HepG2 (cell line): ENCODE results near the gene XXYLT1. TPM values are rescaled to one million over a fixed set of nuclear protein-coding genes. Genes with fewer than 3 reads are reported as not detected.

Experiments
- ATAC-seq: fragments of 200-7000 bp; cut with Tn5 transposase; 3 replicates; pipeline ENCODE4 v1.9.1; 2020; ENCODE audit warnings: mild to moderate bottlenecking, moderate library complexity
- BruUV-seq: library from RNA; stranded (reverse); fragments of 400-500 nt; replicated peaks from 2 replicates; lab custom pipeline; 2021; lab: Mats Ljungman, UMichigan
- CTCF ChIA-PET: fragments of 300-600 bp; formaldehyde crosslinking; extraction: SDS; loops from one replicate; lab custom pipeline; 2021; ENCODE audit warnings: low total read pairs, inconsistent platforms, low intra/inter-chr PET ratio; lab: Yijun Ruan, JAX
- POLR2A ChIA-PET: fragments of 350-600 bp; sonication (Branson Sonifier 250); formaldehyde crosslinking; loops from one replicate; lab custom pipeline; 2020; ENCODE audit warnings: antibody characterized with exemption, inconsistent platforms; lab: Yijun Ruan, JAX
- DNase-seq: peaks from one replicate; pipeline ENCODE4 v3.0.0-alpha.2; 2015; ENCODE audit warnings: low spot score
- FAIRE-seq: peaks from 3 replicates; lab custom pipeline; 2011; peaks lifted over from hg19 to GRCh38; lab: Jason Lieb, UNC
- H2AFZ ChIP-seq: one replicate; pipeline ENCODE4 v1.6.1; 2011; ENCODE audit warnings: low read length, inconsistent platforms
- H3K27ac ChIP-seq: fragments of 300-600 bp; 3 replicates; pipeline ENCODE4 v1.8.0; 2011; ENCODE audit warnings: mixed run types, mild to moderate bottlenecking, mixed read lengths, low read length, inconsistent platforms; ENCODE audit not compliant: insufficient read depth; ENCODE audit errors: extremely low read length
- H3K27me3 ChIP-seq, 2 experiments: fragments of 200-600 bp in 1 of 2; 2 replicates in 1 of 2; 3 replicates in 1 of 2; pipeline versions ENCODE4 v1.6.0 to v1.8.0; 2011; ENCODE audit warnings: low read length in 2 of 2, mild to moderate bottlenecking in 2 of 2, moderate library complexity in 2 of 2, inconsistent platforms in 1 of 2; ENCODE audit not compliant: insufficient read depth in 2 of 2, control insufficient read depth in 1 of 2
- H3K36me3 ChIP-seq, 2 experiments: fragments of 200-600 bp in 1 of 2; replicated peaks in 1 of 2; 2 replicates in 1 of 2; 3 replicates in 1 of 2; pipeline versions ENCODE4 v1.5.1 to v1.8.0; 2011; ENCODE audit warnings: low read length in 2 of 2, inconsistent platforms in 1 of 2; ENCODE audit not compliant: insufficient read depth in 2 of 2, control insufficient read depth in 1 of 2
- H3K4me1 ChIP-seq: 2 replicates; pipeline ENCODE4 v1.5.1; 2012; ENCODE audit warnings: low read length, inconsistent platforms; ENCODE audit not compliant: insufficient read depth
- H3K4me2 ChIP-seq: 2 replicates; pipeline ENCODE4 v1.6.0; 2011; ENCODE audit warnings: low read depth, low read length, inconsistent platforms
- H3K4me3 ChIP-seq, 3 experiments: fragments of 200-600 bp in 1 of 3; sonication (generic), shearing (Covaris generic) in 1 of 3; replicated peaks in 1 of 3; 2 replicates each; pipeline ENCODE4 v1.5.1; 2011 to 2016; ENCODE audit warnings: low read length in 3 of 3, inconsistent platforms in 2 of 3, low read depth in 2 of 3, mild to moderate bottlenecking in 2 of 3, control low read depth in 1 of 3, mixed read lengths in 1 of 3; ENCODE audit not compliant: insufficient read depth in 1 of 3
- H3K79me2 ChIP-seq: one replicate; pipeline ENCODE4 v1.6.1; 2011; ENCODE audit warnings: low read length, inconsistent platforms; ENCODE audit not compliant: insufficient read depth
- H3K9ac ChIP-seq: 2 replicates; pipeline ENCODE4 v1.6.0; 2011; ENCODE audit warnings: mild to moderate bottlenecking, low read depth, low read length, inconsistent platforms; ENCODE audit not compliant: insufficient read depth
- H3K9me3 ChIP-seq: 2 replicates; pipeline ENCODE4 v1.5.1; 2012; ENCODE audit warnings: mild to moderate bottlenecking, low read length
- H4K20me1 ChIP-seq: 2 replicates; pipeline ENCODE4 v1.6.0; 2011; ENCODE audit warnings: inconsistent platforms, mild to moderate bottlenecking, low read length, moderate library complexity; ENCODE audit not compliant: insufficient read depth
- ARID5B ChIP-seq: IDR thresholded peaks from 2 replicates; pipeline ENCODE4 v1.4.0; 2020; ENCODE audit warnings: mild to moderate bottlenecking, missing genetic modification reagents
- E2F2 ChIP-seq: sonication (generic); formaldehyde crosslinking; IDR thresholded peaks from 2 replicates; pipeline ENCODE4 v1.4.0; 2020; ENCODE audit warnings: missing genetic modification reagents, borderline replicate concordance
- SP1 ChIP-seq, 2 experiments: fragments of 450-650 bp in 1 of 2; sonication (generic) in 1 of 2; formaldehyde crosslinking in 1 of 2; IDR thresholded peaks; 2 replicates each; pipeline versions ENCODE4 v1.4.0 to v1.6.1; 2016 to 2020; ENCODE audit warnings: missing genetic modification reagents in 1 of 2
- TEAD3 ChIP-seq: optimal IDR thresholded peaks from 2 replicates; pipeline ENCODE3; 2016; ENCODE audit warnings: borderline replicate concordance
- YEATS2 ChIP-seq: sonication (generic); formaldehyde crosslinking; IDR thresholded peaks from 2 replicates; pipeline ENCODE4 v1.4.0; 2020; ENCODE audit warnings: missing genetic modification reagents, borderline replicate concordance
- ZNF788 ChIP-seq: sonication (generic); formaldehyde crosslinking; IDR thresholded peaks from 2 replicates; pipeline ENCODE4 v1.5.0; 2020; ENCODE audit warnings: mild to moderate bottlenecking, missing genetic modification reagents, borderline replicate concordance
- WGBS: methylation state at CpG from one replicate; pipeline ENCODE4 v1.1.6; 2017; ENCODE audit warnings: low lambda C conversion rate; 5-methylcytosine and 5-hydroxymethylcytosine counted together
- in situ Hi-C: cut with HindIII; loops from 2 replicates; pipeline ENCODE4 v1.10.0; 2017; ENCODE audit warnings: low pct_unique_long_range_greater_than_20kb; ENCODE audit not compliant: extremely low pct_ligation_motif_present
- intact Hi-C: fragments of 100-400 bp; cut with micrococcal nuclease; formaldehyde crosslinking; loops from one replicate; pipeline ENCODE4 v1.10.0; 2022; ENCODE audit not compliant: unreplicated experiment
- polyA plus RNA-seq, 8 experiments: library from polyadenylated mRNA; depleted of rRNA in 3 of 8; stranded (reverse) in 7 of 8; unstranded in 1 of 8; fragments of >200 nt; fragmentation: Illumina TruSeq in 4 of 8; extraction: Trizol in 4 of 8; gene quantifications; 2 replicates each; pipeline versions ENCODE4 v1.2.1 to v1.2.3, GENCODE V29; 2011 to 2016; ENCODE audit warnings: low read depth in 4 of 8, missing spikeins in 1 of 8, mixed read lengths in 1 of 8; ENCODE audit not compliant: insufficient read depth in 1 of 8
- total RNA-seq, 5 experiments: library from RNA; depleted of rRNA; stranded (reverse); fragments of >200 nt; fragmentation: Illumina TruSeq; extraction: Trizol; gene quantifications; 2 replicates each; pipeline ENCODE4 v1.2.3, GENCODE V29; 2016; ENCODE audit warnings: low read depth in 1 of 5

XXYLT1 gene
- total and polyA plus RNA-seq, 2 of the 13 experiments (the other 11 are each of a cell fraction or from before 2014, with no cell fraction given) = 17.7 to 19.0 TPM

GRCh38 chr3:195096053-195096452 is 174.9 kb downstream of the XXYLT1 start:
- no peaks in the 10 kb centered on the region for H3K79me2 ChIP-seq
- H3K9me3 ChIP-seq = no peaks in the 10 kb centered on the region
- H3K4me1 ChIP-seq = no peaks in the 10 kb centered on the region
- H3K27ac ChIP-seq = no peak overlapping the region
- ChIA-PET POLR2A (no interaction called here), CTCF (no interaction called here)
- no peak overlapping the region for H3K4me3 ChIP-seq
- intact Hi-C loops = no loop called here
- BruUV-seq = no TSS peak
- 92% methylated on average over 11 of the region's 11 CpGs for WGBS
- H3K4me2 ChIP-seq = no peak overlapping the region
- no peak for DNase-seq
- no peak for FAIRE-seq
- no peaks in the 10 kb centered on the region for H4K20me1 ChIP-seq
- no peaks in the 10 kb centered on the region for H3K27me3 ChIP-seq
- no peak for TF ChIP-seq ZNF788 (CRISPR knock-in tag)
- TF ChIP-seq ARID5B (CRISPR knock-in tag) = no peak
- ATAC-seq = no peak; the same call in 2 of the 3 replicates
- H3K9ac ChIP-seq = no peak overlapping the region
- H2AFZ ChIP-seq = no peak overlapping the region
- 0 out of 5 replicates have a peak, but pooled peaks cover 0 to 3% of the 10 kb centered on the region in 2 experiments for H3K36me3 ChIP-seq
- in situ Hi-C loops = no loop called here

GRCh38 chr3:195095704-195096036 is 175.3 kb downstream of the XXYLT1 start:
- BruUV-seq = no TSS peak
- 97% methylated on average over 3 of the region's 7 CpGs for WGBS
- H3K9me3 ChIP-seq = no peaks in the 10 kb centered on the region
- H3K4me2 ChIP-seq = no peak overlapping the region
- no peaks in the 10 kb centered on the region for H3K79me2 ChIP-seq
- TF ChIP-seq SP1 (IDR thresholded peaks at IDR 0.05) = no peak
- no peak for TF ChIP-seq SP1 (CRISPR knock-in tag; IDR thresholded peaks at IDR 0.05)
- no peak for TF ChIP-seq E2F2 (CRISPR knock-in tag)
- TF ChIP-seq YEATS2 (CRISPR knock-in tag) = no peak
- TF ChIP-seq TEAD3 (CRISPR knock-in tag) = no peak
- FAIRE-seq (no peak), DNase-seq (no peak), ATAC-seq (no peak)
- ChIA-PET POLR2A (no interaction called here), CTCF (no interaction called here)
- H3K9ac ChIP-seq = no peak overlapping the region
- intact Hi-C loops = no loop called here
- no peak overlapping the region for H3K27ac ChIP-seq
- in situ Hi-C loops = no loop called here
- no peaks in the 10 kb centered on the region for H3K27me3 ChIP-seq
- no peaks in the 10 kb centered on the region for H4K20me1 ChIP-seq
- H3K4me1 ChIP-seq = no peaks in the 10 kb centered on the region
- 0 out of 5 replicates have a peak, but pooled peaks cover 0 to 3% of the 10 kb centered on the region in 2 experiments for H3K36me3 ChIP-seq
- H2AFZ ChIP-seq = no peak overlapping the region
- no peak overlapping the region for H3K4me3 ChIP-seq
